Measurements from ENCODE around the gene PEF1. TPM values are rescaled to one million over a fixed set of nuclear protein-coding genes. Genes with fewer than 3 reads are reported as not detected.

Gene PEF1
- total RNA-seq, 1 experiment from 2014 or later: 88.4 TPM

GRCh38 chr1:31617916-31618746 lies 26.5 kb downstream of the PEF1 start:
- Histone ChIP-seq H3K9me3 (ENCODE audit: low read length) (no peaks in the 10 kb centered on the region), H3K9me2 (replicated peaks; ENCODE audit: low read length) (no peaks in the 10 kb centered on the region), H3K4me3 (ENCODE audit: low read length) (peak overlapping the region; percentile 71), H3K27ac (ENCODE audit: low read length) (no peak overlapping the region), H2AFZ (ENCODE audit: low read length) (peak overlapping the region; percentile 85), H3K27me3 (ENCODE audit: low read length) (no peaks in the 10 kb centered on the region), H3K4me2 (ENCODE audit: low read length) (peak overlapping the region; percentile 91), H3F3A (ENCODE audit: low read length, unreplicated experiment) (no peaks in the 10 kb centered on the region), H3K36me3 (ENCODE audit: low read depth, low read length) (no peaks in the 10 kb centered on the region), H4K20me1 (ENCODE audit: low read length) (no peaks in the 10 kb centered on the region), H3K9ac (ENCODE audit: low read length) (no peak overlapping the region), H3K4me1 (ENCODE audit: insufficient read depth, low read length) (no peaks in the 10 kb centered on the region), H3K79me2 (ENCODE audit: low read length) (no peaks in the 10 kb centered on the region)
- DNase-seq (peak; percentile 54), ATAC-seq (peak; percentile 76)
- no TSS peak for BruUV-seq (replicated peaks)
- ChIA-PET CTCF (interaction anchor here (1.0 kb wide), 1 partner anchor 27 kb away, joined by 4 read pairs; the partner anchor contains the start of gene PEF1), POLR2A (ENCODE audit: unreplicated experiment) (interaction anchor here (0.6 to 0.8 kb wide), 2 partner anchors 28 to 354 kb away, joined by 3 read pairs; no protein-coding TSS in a partner anchor)
- TF ChIP-seq EZH2phosphoT487 (IDR thresholded peaks at IDR 0.05; ENCODE audit: borderline replicate concordance, low read length) (no peak), EZH2 (IDR thresholded peaks at IDR 0.05; ENCODE audit: low read length, unreplicated experiment) (no peak), CTCF (conservative IDR thresholded peaks at IDR 0.05; ENCODE audit: low read depth, low read length) (peak; percentile 84)
- intact Hi-C loops (cut with micrococcal nuclease): loop anchor here (1.0 kb wide), 1 partner anchor 54 kb away; no protein-coding TSS in a partner anchor

GRCh38 chr1:31617218-31617915 lies 27.3 kb downstream of the PEF1 start, which contains the start of gene HCRTR1:
Gene HCRTR1, plus strand, starts transcription at chr1:31617689. Its CDS starts 1,504 bp downstream, at chr1:31619193.
- no peak for DNase-seq
- ChIA-PET CTCF (interaction anchor here (1.0 kb wide), 1 partner anchor 27 kb away, joined by 4 read pairs; the partner anchor contains the start of gene PEF1), POLR2A (ENCODE audit: unreplicated experiment) (interaction anchor here (0.6 kb wide), 1 partner anchor 29 kb away, joined by 3 read pairs; no protein-coding TSS in a partner anchor)
- ATAC-seq: no peak
- Histone ChIP-seq H3K9me2 (replicated peaks; ENCODE audit: low read length) (no peaks in the 10 kb centered on the region), H3K79me2 (ENCODE audit: low read length) (no peaks in the 10 kb centered on the region), H4K20me1 (ENCODE audit: low read length) (no peaks in the 10 kb centered on the region), H3K9me3 (ENCODE audit: low read length) (no peaks in the 10 kb centered on the region), H2AFZ (ENCODE audit: low read length) (peak within 1 kb of the TSS; percentile 85), H3K4me1 (ENCODE audit: insufficient read depth, low read length) (no peaks in the 10 kb centered on the region), H3F3A (ENCODE audit: low read length, unreplicated experiment) (no peaks in the 10 kb centered on the region), H3K9ac (ENCODE audit: low read length) (no peak within 1 kb of the TSS), H3K27me3 (ENCODE audit: low read length) (no peaks in the 10 kb centered on the region), H3K36me3 (ENCODE audit: low read depth, low read length) (no peaks in the 10 kb centered on the region), H3K4me2 (ENCODE audit: low read length) (peak within 1 kb of the TSS; percentile 91), H3K4me3 (ENCODE audit: low read length) (peak within 1 kb of the TSS; percentile 71), H3K27ac (ENCODE audit: low read length) (no peak within 1 kb of the TSS)
- intact Hi-C loops (cut with micrococcal nuclease): no loop called here
- no TSS peak for BruUV-seq (replicated peaks)
- TF ChIP-seq EZH2 (IDR thresholded peaks at IDR 0.05; ENCODE audit: low read length, unreplicated experiment) (no peak), CTCF (conservative IDR thresholded peaks at IDR 0.05; ENCODE audit: low read depth, low read length) (no peak), EZH2phosphoT487 (IDR thresholded peaks at IDR 0.05; ENCODE audit: borderline replicate concordance, low read length) (no peak)
